ENCODE results near the gene CCM2L.

The CCM2L gene

GRCh38 chr20:32013326-32013725, 3.1 kb downstream of the CCM2L start:
- no peaks in the 10 kb centered on the region for H3K9me3 ChIP-seq (ENCODE audit: control insufficient read depth, insufficient read depth, low read length)
- peaks cover 9% of the 10 kb centered on the region for H3K27me3 ChIP-seq (ENCODE audit: control insufficient read depth, insufficient read depth, low read length)
- no peaks in the 10 kb centered on the region for H3K36me3 ChIP-seq (ENCODE audit: control insufficient read depth, insufficient read depth, low read length)
- no peak overlapping the region for H3K4me3 ChIP-seq (ENCODE audit: low read depth, low read length)
- no peak overlapping the region for H3K27ac ChIP-seq (ENCODE audit: low read depth, low read length)
- H3K9ac ChIP-seq (ENCODE audit: low read depth, low read length), result no peak overlapping the region
- peaks cover 17% of the 10 kb centered on the region for H3K4me1 ChIP-seq (ENCODE audit: control insufficient read depth, insufficient read depth, low read length)

GRCh38 chr20:32017711-32018251, 7.5 kb downstream of the CCM2L start:
- peak overlapping the region; percentile 84 for H3K4me3 ChIP-seq (ENCODE audit: low read depth, low read length)
- H3K9ac ChIP-seq (ENCODE audit: low read depth, low read length), result no peak overlapping the region
- peak overlapping the region; percentile 87 for H3K27ac ChIP-seq (ENCODE audit: low read depth, low read length)
- H3K9me3 ChIP-seq (ENCODE audit: control insufficient read depth, insufficient read depth, low read length), result no peaks in the 10 kb centered on the region
- H3K27me3 ChIP-seq (ENCODE audit: control insufficient read depth, insufficient read depth, low read length), result peaks cover 14% of the 10 kb centered on the region
- no peaks in the 10 kb centered on the region for H3K36me3 ChIP-seq (ENCODE audit: control insufficient read depth, insufficient read depth, low read length)
- H3K4me1 ChIP-seq (ENCODE audit: control insufficient read depth, insufficient read depth, low read length), result peaks cover 15% of the 10 kb centered on the region

GRCh38 chr20:32018269-32019155, 8.3 kb downstream of the CCM2L start:
- H3K9ac ChIP-seq (ENCODE audit: low read depth, low read length), result no peak overlapping the region; the same call in 1 of the 2 replicates
- no peaks in the 10 kb centered on the region for H3K36me3 ChIP-seq (ENCODE audit: control insufficient read depth, insufficient read depth, low read length)
- H3K27ac ChIP-seq (ENCODE audit: low read depth, low read length), result peak overlapping the region; percentile 87
- no peaks in the 10 kb centered on the region for H3K9me3 ChIP-seq (ENCODE audit: control insufficient read depth, insufficient read depth, low read length)
- peaks cover 14% of the 10 kb centered on the region for H3K27me3 ChIP-seq (ENCODE audit: control insufficient read depth, insufficient read depth, low read length)
- peak overlapping the region; percentile 84 for H3K4me3 ChIP-seq (ENCODE audit: low read depth, low read length)
- peaks cover 14% of the 10 kb centered on the region for H3K4me1 ChIP-seq (ENCODE audit: control insufficient read depth, insufficient read depth, low read length)

GRCh38 chr20:32019156-32019510, 8.9 kb downstream of the CCM2L start:
- Histone ChIP-seq H3K9ac (ENCODE audit: low read depth, low read length) (no peak overlapping the region; the same call in 1 of the 2 replicates), H3K4me3 (ENCODE audit: low read depth, low read length) (peak overlapping the region; percentile 84), H3K36me3 (ENCODE audit: control insufficient read depth, insufficient read depth, low read length) (no peaks in the 10 kb centered on the region), H3K4me1 (ENCODE audit: control insufficient read depth, insufficient read depth, low read length) (peaks cover 18% of the 10 kb centered on the region), H3K27me3 (ENCODE audit: control insufficient read depth, insufficient read depth, low read length) (peaks cover 14% of the 10 kb centered on the region), H3K9me3 (ENCODE audit: control insufficient read depth, insufficient read depth, low read length) (no peaks in the 10 kb centered on the region), H3K27ac (ENCODE audit: low read depth, low read length) (no peak overlapping the region)

- no peaks in the 10 kb centered on the region for H3K9me3 ChIP-seq (ENCODE audit: control insufficient read depth, insufficient read depth, low read length)
- no peak overlapping the region for H3K27ac ChIP-seq (ENCODE audit: low read depth, low read length)
- no peak overlapping the region for H3K9ac ChIP-seq (ENCODE audit: low read depth, low read length)
- peaks cover 21% of the 10 kb centered on the region for H3K4me1 ChIP-seq (ENCODE audit: control insufficient read depth, insufficient read depth, low read length)
- peaks cover 14% of the 10 kb centered on the region for H3K27me3 ChIP-seq (ENCODE audit: control insufficient read depth, insufficient read depth, low read length)
- H3K36me3 ChIP-seq (ENCODE audit: control insufficient read depth, insufficient read depth, low read length), result no peaks in the 10 kb centered on the region
- peak overlapping the region; percentile 84 for H3K4me3 ChIP-seq (ENCODE audit: low read depth, low read length)
Measured at GRCh38 chr20:32019563-32020463, 9.6 kb downstream of the CCM2L start.

GRCh38 chr20:32021091-32021490, 10.9 kb downstream of the CCM2L start:
- H3K4me1 ChIP-seq (ENCODE audit: control insufficient read depth, insufficient read depth, low read length), result peaks cover 21% of the 10 kb centered on the region
- H3K27ac ChIP-seq (ENCODE audit: low read depth, low read length), result no peak overlapping the region
- peaks cover 14% of the 10 kb centered on the region for H3K27me3 ChIP-seq (ENCODE audit: control insufficient read depth, insufficient read depth, low read length)
- no peak overlapping the region for H3K4me3 ChIP-seq (ENCODE audit: low read depth, low read length)
- H3K9me3 ChIP-seq (ENCODE audit: control insufficient read depth, insufficient read depth, low read length), result no peaks in the 10 kb centered on the region
- no peaks in the 10 kb centered on the region for H3K36me3 ChIP-seq (ENCODE audit: control insufficient read depth, insufficient read depth, low read length)
- H3K9ac ChIP-seq (ENCODE audit: low read depth, low read length), result no peak overlapping the region

GRCh38 chr20:32024683-32025295, 14.6 kb downstream of the CCM2L start:
- no peak overlapping the region for H3K9ac ChIP-seq (ENCODE audit: low read depth, low read length)
- H3K27me3 ChIP-seq (ENCODE audit: control insufficient read depth, insufficient read depth, low read length), result peaks cover 4% of the 10 kb centered on the region; the same call in 1 of the 2 replicates
- no peak overlapping the region for H3K27ac ChIP-seq (ENCODE audit: low read depth, low read length)
- peaks cover 3% of the 10 kb centered on the region; the same call in 1 of the 2 replicates for H3K36me3 ChIP-seq (ENCODE audit: control insufficient read depth, insufficient read depth, low read length)
- no peak overlapping the region for H3K4me3 ChIP-seq (ENCODE audit: low read depth, low read length)
- no peaks in the 10 kb centered on the region for H3K9me3 ChIP-seq (ENCODE audit: control insufficient read depth, insufficient read depth, low read length)
- H3K4me1 ChIP-seq (ENCODE audit: control insufficient read depth, insufficient read depth, low read length), result peaks cover 9% of the 10 kb centered on the region

GRCh38 chr20:32027643-32028042, 17.4 kb downstream of the CCM2L start:
- Histone ChIP-seq H3K4me3 (ENCODE audit: low read depth, low read length) (no peak overlapping the region), H3K27me3 (ENCODE audit: control insufficient read depth, insufficient read depth, low read length) (peaks cover 3% of the 10 kb centered on the region; the same call in 1 of the 2 replicates), H3K9me3 (ENCODE audit: control insufficient read depth, insufficient read depth, low read length) (no peaks in the 10 kb centered on the region), H3K9ac (ENCODE audit: low read depth, low read length) (no peak overlapping the region), H3K4me1 (ENCODE audit: control insufficient read depth, insufficient read depth, low read length) (peaks cover 8% of the 10 kb centered on the region; the same call in 1 of the 2 replicates), H3K27ac (ENCODE audit: low read depth, low read length) (no peak overlapping the region), H3K36me3 (ENCODE audit: control insufficient read depth, insufficient read depth, low read length) (peaks cover 3% of the 10 kb centered on the region; the same call in 1 of the 2 replicates)

- peaks cover 3% of the 10 kb centered on the region; the same call in 1 of the 2 replicates for H3K36me3 ChIP-seq (ENCODE audit: control insufficient read depth, insufficient read depth, low read length)
- no peaks in the 10 kb centered on the region for H3K9me3 ChIP-seq (ENCODE audit: control insufficient read depth, insufficient read depth, low read length)
- H3K4me3 ChIP-seq (ENCODE audit: low read depth, low read length), result no peak overlapping the region
- peaks cover 3% of the 10 kb centered on the region; the same call in 1 of the 2 replicates for H3K27me3 ChIP-seq (ENCODE audit: control insufficient read depth, insufficient read depth, low read length)
- H3K9ac ChIP-seq (ENCODE audit: low read depth, low read length), result no peak overlapping the region
- H3K27ac ChIP-seq (ENCODE audit: low read depth, low read length), result no peak overlapping the region
- H3K4me1 ChIP-seq (ENCODE audit: control insufficient read depth, insufficient read depth, low read length), result peaks cover 8% of the 10 kb centered on the region; the same call in 1 of the 2 replicates
Measured at GRCh38 chr20:32028647-32029372, 18.6 kb downstream of the CCM2L start.

- Histone ChIP-seq H3K9me3 (ENCODE audit: control insufficient read depth, insufficient read depth, low read length) (no peaks in the 10 kb centered on the region), H3K36me3 (ENCODE audit: control insufficient read depth, insufficient read depth, low read length) (peaks cover 3% of the 10 kb centered on the region; the same call in 1 of the 2 replicates), H3K9ac (ENCODE audit: low read depth, low read length) (no peak overlapping the region), H3K4me3 (ENCODE audit: low read depth, low read length) (no peak overlapping the region), H3K27me3 (ENCODE audit: control insufficient read depth, insufficient read depth, low read length) (peaks cover 3% of the 10 kb centered on the region; the same call in 1 of the 2 replicates), H3K27ac (ENCODE audit: low read depth, low read length) (no peak overlapping the region), H3K4me1 (ENCODE audit: control insufficient read depth, insufficient read depth, low read length) (peaks cover 2% of the 10 kb centered on the region; the same call in 1 of the 2 replicates)
Measured at GRCh38 chr20:32029561-32029960, 19.3 kb downstream of the CCM2L start.

All from HUES48 (cell line).